ENCODE data around the gene IL17REL. TPM values are rescaled to one million over a fixed set of nuclear protein-coding genes. Genes with fewer than 3 reads are reported as not detected.

IL17REL gene
- total RNA-seq, 1 donor from 2014 or later, result 0.17 TPM

GRCh38 chr22:50002791-50003190 lies 9.8 kb downstream of the IL17REL start:
- peaks cover 9% of the 10 kb centered on the region for H3K27me3 Mint-ChIP-seq (ENCODE audit: low read depth)
- no peak overlapping the region for H3K27ac Mint-ChIP-seq (ENCODE audit: unreplicated experiment)

GRCh38 chr22:50001388-50002231 lies 11.0 kb downstream of the IL17REL start:
- no peak overlapping the region for H3K27ac Mint-ChIP-seq (ENCODE audit: unreplicated experiment)
- peak; percentile 77 for DNase-seq (ENCODE audit: low spot score)

More at GRCh38 chr22:50002791-50003190, 9.8 kb downstream of the IL17REL start:
- H3K9me3 Mint-ChIP-seq (ENCODE audit: low read depth), result no peaks in the 10 kb centered on the region
- TF ChIP-seq, protein P1, sequence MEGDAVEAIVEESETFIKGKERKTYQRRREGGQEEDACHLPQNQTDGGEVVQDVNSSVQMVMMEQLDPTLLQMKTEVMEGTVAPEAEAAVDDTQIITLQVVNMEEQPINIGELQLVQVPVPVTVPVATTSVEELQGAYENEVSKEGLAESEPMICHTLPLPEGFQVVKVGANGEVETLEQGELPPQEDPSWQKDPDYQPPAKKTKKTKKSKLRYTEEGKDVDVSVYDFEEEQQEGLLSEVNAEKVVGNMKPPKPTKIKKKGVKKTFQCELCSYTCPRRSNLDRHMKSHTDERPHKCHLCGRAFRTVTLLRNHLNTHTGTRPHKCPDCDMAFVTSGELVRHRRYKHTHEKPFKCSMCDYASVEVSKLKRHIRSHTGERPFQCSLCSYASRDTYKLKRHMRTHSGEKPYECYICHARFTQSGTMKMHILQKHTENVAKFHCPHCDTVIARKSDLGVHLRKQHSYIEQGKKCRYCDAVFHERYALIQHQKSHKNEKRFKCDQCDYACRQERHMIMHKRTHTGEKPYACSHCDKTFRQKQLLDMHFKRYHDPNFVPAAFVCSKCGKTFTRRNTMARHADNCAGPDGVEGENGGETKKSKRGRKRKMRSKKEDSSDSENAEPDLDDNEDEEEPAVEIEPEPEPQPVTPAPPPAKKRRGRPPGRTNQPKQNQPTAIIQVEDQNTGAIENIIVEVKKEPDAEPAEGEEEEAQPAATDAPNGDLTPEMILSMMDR (IDR thresholded peaks at IDR 0.05), result no peak
- no peaks in the 10 kb centered on the region for H3K36me3 Mint-ChIP-seq (ENCODE audit: low read depth)
- peak; percentile 43 for DNase-seq (ENCODE audit: low spot score)
- peaks cover 16% of the 10 kb centered on the region for H3K4me1 Mint-ChIP-seq (ENCODE audit: low read depth)
- peak overlapping the region; percentile 23 for H3K4me3 Mint-ChIP-seq (ENCODE audit: unreplicated experiment)

DNA sequence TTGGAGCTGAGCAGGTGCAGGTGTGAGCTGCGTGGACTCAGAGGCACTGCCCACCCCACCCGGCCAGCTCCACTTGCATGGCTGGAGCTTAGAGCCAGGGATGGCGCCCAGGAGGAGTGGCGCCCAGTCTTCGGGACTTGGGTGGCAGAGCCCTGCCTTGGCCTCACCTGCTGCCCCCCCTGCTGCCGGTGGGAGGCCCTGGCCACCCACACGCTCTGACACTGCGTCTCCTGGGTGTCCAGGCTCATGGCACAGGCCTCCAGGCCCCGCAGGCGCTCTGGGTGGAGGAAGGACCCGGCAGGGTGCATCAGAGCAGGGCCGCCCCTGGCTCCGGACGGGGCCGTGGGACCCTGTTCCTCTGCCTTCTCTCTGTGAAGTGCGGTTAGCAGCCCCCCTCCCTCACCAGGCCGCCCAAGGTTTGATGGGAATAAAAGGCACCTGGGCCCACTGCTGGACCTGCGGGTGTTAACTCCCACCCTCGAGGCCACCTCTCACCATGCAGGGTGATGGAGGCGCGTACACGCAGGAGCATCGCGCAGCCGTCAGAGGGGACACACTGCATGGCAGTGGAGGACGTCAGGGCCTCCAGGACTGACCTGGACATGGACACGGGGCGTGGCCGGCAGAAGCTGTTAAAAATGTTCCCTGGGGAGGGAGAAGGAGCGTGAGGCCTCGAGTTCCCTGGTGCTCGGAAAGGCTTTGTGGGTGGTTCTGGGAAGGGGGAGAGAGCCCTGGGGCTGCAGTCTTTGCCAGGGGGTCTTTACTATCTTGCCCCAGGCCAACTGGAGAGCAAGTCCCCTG lies 11.8 kb downstream of the IL17REL start:
- Mint-ChIP-seq H3K27ac (ENCODE audit: unreplicated experiment) (no peak overlapping the region), H3K27me3 (ENCODE audit: low read depth) (peaks cover 9% of the 10 kb centered on the region), H3K4me1 (ENCODE audit: low read depth) (peaks cover 16% of the 10 kb centered on the region), H3K4me3 (ENCODE audit: unreplicated experiment) (no peak overlapping the region), H3K9me3 (ENCODE audit: low read depth) (no peaks in the 10 kb centered on the region), H3K36me3 (ENCODE audit: low read depth) (no peaks in the 10 kb centered on the region)
- DNase-seq (ENCODE audit: low spot score), result no peak
- TF ChIP-seq, protein P1 (IDR thresholded peaks at IDR 0.05), result no peak

More at GRCh38 chr22:50001388-50002231, 11.0 kb downstream of the IL17REL start:
- Mint-ChIP-seq H3K27me3 (ENCODE audit: low read depth) (peaks cover 9% of the 10 kb centered on the region), H3K9me3 (ENCODE audit: low read depth) (no peaks in the 10 kb centered on the region), H3K4me3 (ENCODE audit: unreplicated experiment) (no peak overlapping the region), H3K36me3 (ENCODE audit: low read depth) (no peaks in the 10 kb centered on the region), H3K4me1 (ENCODE audit: low read depth) (peaks cover 16% of the 10 kb centered on the region)
- TF ChIP-seq, protein P1 (IDR thresholded peaks at IDR 0.05), result peak; percentile 5

- peaks cover 16% of the 10 kb centered on the region for H3K4me1 Mint-ChIP-seq (ENCODE audit: low read depth)
- H3K27me3 Mint-ChIP-seq (ENCODE audit: low read depth), result peaks cover 7% of the 10 kb centered on the region
- TF ChIP-seq, protein P1 (IDR thresholded peaks at IDR 0.05), result no peak
- no peak overlapping the region for H3K27ac Mint-ChIP-seq (ENCODE audit: unreplicated experiment)
- H3K9me3 Mint-ChIP-seq (ENCODE audit: low read depth), result no peaks in the 10 kb centered on the region
- peak; percentile 93 for DNase-seq (ENCODE audit: low spot score)
- H3K36me3 Mint-ChIP-seq (ENCODE audit: low read depth), result no peaks in the 10 kb centered on the region
- no peak overlapping the region for H3K4me3 Mint-ChIP-seq (ENCODE audit: unreplicated experiment)
These were observed 12.5 kb downstream of the IL17REL start for GRCh38 chr22:49999946-50000586.
